GM12891 (cell line): ENCODE results near the gene SYNE2.

ENCODE experiments used
- POLR2A ChIP-seq: IDR thresholded peaks from 2 replicates; pipeline ENCODE4 v1.6.1; 2011; ENCODE audit warnings: low read depth, low read length, control low read depth
- TAF1 ChIP-seq: IDR thresholded peaks from 2 replicates; pipeline ENCODE4 v1.6.1; 2011; ENCODE audit warnings: low read depth, low read length, control low read depth

DNA sequence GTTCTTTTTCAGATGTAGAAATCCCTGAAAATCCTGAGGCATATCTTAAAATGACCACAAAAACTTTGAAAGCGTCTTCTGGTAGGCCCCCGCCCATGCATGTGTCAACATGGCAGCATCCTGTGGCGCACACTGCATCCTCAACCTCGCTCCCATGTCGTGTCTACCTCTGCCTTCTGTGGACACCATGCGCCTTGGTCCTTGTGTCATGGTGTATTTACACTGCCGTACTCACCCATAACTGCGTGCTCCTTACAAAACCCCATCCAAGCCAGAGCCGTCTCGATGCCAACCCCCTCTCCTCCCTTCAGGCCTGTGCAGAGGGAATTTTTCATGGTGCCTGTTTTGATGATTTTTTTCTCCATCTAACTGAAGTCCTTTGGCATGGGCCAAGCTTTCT, 362.5 kb downstream of the SYNE2 start:
- TF ChIP-seq TAF1 (no peak), POLR2A (no peak)
